Hepatocyte (in vitro differentiated cells): ENCODE results near the gene TNS3.

Experiments
- CTCF ChIP-seq: fragments of 200-600 bp; sonication (generic); IDR thresholded peaks from 2 replicates; pipeline ENCODE4 v1.5.1; 2016; ENCODE audit warnings: antibody characterized with exemption, mild to moderate bottlenecking; ENCODE audit not compliant: poor library complexity
- EZH2 ChIP-seq: fragments of 200-600 bp; sonication (generic); IDR thresholded peaks from 2 replicates; pipeline ENCODE4 v1.6.1; 2016; ENCODE audit warnings: antibody characterized with exemption, mild to moderate bottlenecking, borderline replicate concordance

GRCh38 chr7:47484457-47484856 lies 97.5 kb downstream of the TNS3 start:
- TF ChIP-seq CTCF = no peak
- TF ChIP-seq EZH2 = no peak
